Common myeloid progenitor, CD34-positive (primary cell): Measurements from ENCODE around the gene ATP5MK.

ENCODE experiments used
- CTCF ChIA-PET: fragments of 350-600 bp; sonication (Branson Sonifier 250); formaldehyde crosslinking; loops from one replicate; lab custom pipeline; 2021; ENCODE audit warnings: antibody characterized with exemption; lab: Charles Lee
- POLR2A ChIA-PET: fragments of 350-600 bp; sonication (Branson Sonifier 250); formaldehyde crosslinking; loops from one replicate; lab custom pipeline; 2021; ENCODE audit warnings: antibody characterized with exemption; lab: Charles Lee
- DNase-seq, 3 donors: peaks; one replicate each; pipeline versions ENCODE4 v3.0.0 to v3.0.0-alpha.2; 2013
- H3K27ac ChIP-seq, 2 experiments: 1 replicate in 1 of 2; 2 replicates in 1 of 2; pipeline ENCODE4 v1.7.0; 2013; ENCODE audit warnings: inconsistent platforms in 2 of 2, low read length in 2 of 2, mild to moderate bottlenecking in 2 of 2, low read depth in 1 of 2, moderate library complexity in 1 of 2; ENCODE audit not compliant: severe bottlenecking in 2 of 2, insufficient read depth in 1 of 2, poor library complexity in 1 of 2
- H3K27me3 ChIP-seq, 5 experiments: replicated peaks in 2 of 5; 1 replicate in 3 of 5; 2 replicates in 2 of 5; pipeline versions ENCODE4 v1.6.1 to v1.7.0; 2013; ENCODE audit warnings: low read length in 4 of 5, mild to moderate bottlenecking in 2 of 5, moderate library complexity in 2 of 5, inconsistent platforms in 1 of 5; ENCODE audit not compliant: insufficient read depth in 5 of 5, control insufficient read depth in 4 of 5
- H3K36me3 ChIP-seq, 4 experiments: 1 replicate in 2 of 4; 2 replicates in 2 of 4; pipeline versions ENCODE4 v1.6.1 to v1.7.0; 2013; ENCODE audit warnings: low read length in 3 of 4, control low read depth in 1 of 4, mild to moderate bottlenecking in 1 of 4; ENCODE audit not compliant: control insufficient read depth in 4 of 4, insufficient read depth in 4 of 4
- H3K4me1 ChIP-seq, 4 experiments: 1 replicate in 3 of 4; 2 replicates in 1 of 4; pipeline versions ENCODE4 v1.6.1 to v1.7.1; 2013; ENCODE audit warnings: low read length in 3 of 4, mild to moderate bottlenecking in 3 of 4, control low read depth in 1 of 4, inconsistent platforms in 1 of 4, moderate library complexity in 1 of 4; ENCODE audit not compliant: control insufficient read depth in 4 of 4, insufficient read depth in 4 of 4; ENCODE audit errors: control extremely low read depth in 1 of 4
- H3K4me3 ChIP-seq, 7 experiments: 1 replicate in 4 of 7; 2 replicates in 3 of 7; pipeline versions ENCODE4 v1.5.1 to v1.7.0; 2013; ENCODE audit warnings: mild to moderate bottlenecking in 7 of 7, low read length in 6 of 7, moderate library complexity in 6 of 7, inconsistent platforms in 2 of 7, low read depth in 2 of 7, control low read depth in 1 of 7; ENCODE audit not compliant: insufficient read depth in 4 of 7, control insufficient read depth in 1 of 7; ENCODE audit errors: extremely low read depth in 1 of 7
- H3K9me3 ChIP-seq, 5 experiments: 1 replicate in 4 of 5; 2 replicates in 1 of 5; pipeline versions ENCODE4 v1.6.1 to v1.7.1; 2013; ENCODE audit warnings: low read length in 4 of 5, mild to moderate bottlenecking in 2 of 5, inconsistent platforms in 1 of 5, low read depth in 1 of 5, moderate library complexity in 1 of 5; ENCODE audit not compliant: control insufficient read depth in 4 of 5, insufficient read depth in 2 of 5; ENCODE audit errors: control extremely low read depth in 1 of 5
- WGBS: methylation state at CpG from one replicate; pipeline ENCODE4 v1.1.5; 2013; ENCODE audit not compliant: insufficient coverage; 5-methylcytosine and 5-hydroxymethylcytosine counted together

Gene ATP5MK

GRCh38 chr10:103415581-103415980, 19.3 kb upstream of the ATP5MK start:
- CTCF ChIA-PET: interaction anchor here (1.1 to 12.1 kb wide), 16 partner anchors 9 to 177 kb away, joined by 3 to 157 read pairs (median 6); partner anchors contain the start of genes CALHM3 and NEURL1
- H3K27ac ChIP-seq: no peak overlapping the region
- H3K4me1 ChIP-seq: no peaks in the 10 kb centered on the region
- no peaks in the 10 kb centered on the region for H3K27me3 ChIP-seq
- H3K4me3 ChIP-seq: no peak overlapping the region
- H3K9me3 ChIP-seq: no peaks in the 10 kb centered on the region
- DNase-seq: no peak
- 95% methylated on average over 8 of the region's 8 CpGs for WGBS
- POLR2A ChIA-PET: interaction anchor here (0.8 to 1.1 kb wide), 2 partner anchors 61 to 89 kb away, joined by 3 to 7 read pairs; no protein-coding TSS in a partner anchor
- peaks cover 30 to 90% (median 75%) of the 10 kb centered on the region in 4 experiments for H3K36me3 ChIP-seq

GRCh38 chr10:103413564-103413963, 17.3 kb upstream of the ATP5MK start:
- no peaks in the 10 kb centered on the region for H3K9me3 ChIP-seq
- 100% methylated on average over 1 of the region's 2 CpGs for WGBS
- H3K4me1 ChIP-seq: no peaks in the 10 kb centered on the region
- DNase-seq: no peak
- no peak overlapping the region for H3K27ac ChIP-seq
- H3K27me3 ChIP-seq: no peaks in the 10 kb centered on the region
- ChIA-PET CTCF (interaction anchor here (1.3 to 12.1 kb wide), 4 partner anchors 38 to 77 kb away, joined by 3 to 157 read pairs (median 114); partner anchors contain the start of genes CALHM3 and NEURL1), POLR2A (no interaction called here)
- H3K36me3 ChIP-seq: peaks cover 28 to 89% (median 69%) of the 10 kb centered on the region in 4 experiments
- H3K4me3 ChIP-seq: no peak overlapping the region

- no peaks in the 10 kb centered on the region for H3K27me3 ChIP-seq
- H3K36me3 ChIP-seq: peaks cover 8 to 42% (median 30%) of the 10 kb centered on the region in 4 experiments
- WGBS: 84% methylated on average over 13 of the region's 19 CpGs
- no peaks in the 10 kb centered on the region for H3K9me3 ChIP-seq
- H3K4me1 ChIP-seq: peaks cover 11 to 36% (median 26%) of the 10 kb centered on the region in 4 experiments
- peak overlapping the region; percentile 61 to 92 for H3K27ac ChIP-seq
- peak overlapping the region in 6 of 7 experiments; percentile 52 to 97 (median 92) for H3K4me3 ChIP-seq
- peak in 2 of 3 donors; percentile 4 to 9 for DNase-seq
- CTCF ChIA-PET: interaction anchor here (1.2 to 1.7 kb wide), 2 partner anchors 19 to 20 kb away, joined by 3 to 5 read pairs; no protein-coding TSS in a partner anchor
- POLR2A ChIA-PET: no interaction called here
Measured at GRCh38 chr10:103397191-103397825, 1.0 kb upstream of the ATP5MK start.

- DNase-seq: no peak
- CTCF ChIA-PET: interaction anchor here (1.7 kb wide), 1 partner anchor 21 kb away, joined by 3 read pairs; no protein-coding TSS in a partner anchor
- Histone ChIP-seq H3K4me1 (peaks cover 11 to 36% (median 26%) of the 10 kb centered on the region in 4 experiments), H3K27ac (peak overlapping the region; percentile 61 to 92), H3K9me3 (no peaks in the 10 kb centered on the region), H3K27me3 (no peaks in the 10 kb centered on the region), H3K36me3 (peaks cover 8 to 42% (median 29%) of the 10 kb centered on the region in 4 experiments), H3K4me3 (peak overlapping the region; percentile 50 to 97 (median 90))
- POLR2A ChIA-PET: interaction anchor here (1.0 kb wide), 1 partner anchor 28 kb away, joined by 3 read pairs; no protein-coding TSS in a partner anchor
- WGBS: 0% methylated on average over 4 of the region's 8 CpGs
Measured at GRCh38 chr10:103396789-103397087, 463 bp upstream of the ATP5MK start.

- H3K4me3 ChIP-seq: peak overlapping the region; percentile 50 to 97 (median 90)
- WGBS: 0% methylated on average over 10 of the region's 11 CpGs
- H3K4me1 ChIP-seq: peaks cover 11 to 36% (median 26%) of the 10 kb centered on the region in 4 experiments
- ChIA-PET CTCF (interaction anchor here (0.9 to 1.7 kb wide), 4 partner anchors 11 to 27 kb away, joined by 3 to 5 read pairs (median 3); no protein-coding TSS in a partner anchor), POLR2A (interaction anchor here (0.6 to 1.0 kb wide), 3 partner anchors 27 to 201 kb away, joined by 3 read pairs; no protein-coding TSS in a partner anchor)
- peaks cover 7 to 42% (median 33%) of the 10 kb centered on the region in 4 experiments for H3K36me3 ChIP-seq
- no peak for DNase-seq
- H3K27me3 ChIP-seq: no peaks in the 10 kb centered on the region
- no peaks in the 10 kb centered on the region for H3K9me3 ChIP-seq
- H3K27ac ChIP-seq: peak overlapping the region; percentile 78 to 92
Measured at GRCh38 chr10:103395754-103396066, 565 bp downstream of the ATP5MK start.

GRCh38 chr10:103394180-103394579, 2.1 kb downstream of the ATP5MK start:
- no peaks in the 10 kb centered on the region for H3K27me3 ChIP-seq
- peak overlapping the region in 1 of 2 experiments; percentile 21 for H3K27ac ChIP-seq
- peak in 2 of 3 donors; percentile 9 to 21 for DNase-seq
- WGBS: 96% methylated on average over 14 of the region's 14 CpGs
- POLR2A ChIA-PET: no interaction called here
- H3K4me3 ChIP-seq: peak overlapping the region in 1 of 7 experiments; percentile 9
- H3K36me3 ChIP-seq: peaks cover 7 to 38% (median 31%) of the 10 kb centered on the region in 4 experiments
- H3K4me1 ChIP-seq: peaks cover 11 to 36% (median 26%) of the 10 kb centered on the region in 4 experiments
- CTCF ChIA-PET: no interaction called here
- no peaks in the 10 kb centered on the region for H3K9me3 ChIP-seq

GRCh38 chr10:103382769-103383168, 13.5 kb downstream of the ATP5MK start:
- Histone ChIP-seq H3K27me3 (no peaks in the 10 kb centered on the region), H3K4me3 (no peak overlapping the region), H3K9me3 (no peaks in the 10 kb centered on the region), H3K27ac (no peak overlapping the region), H3K36me3 (peaks cover 7 to 40% (median 24%) of the 10 kb centered on the region in 4 experiments), H3K4me1 (no peaks in the 10 kb centered on the region)
- no peak for DNase-seq
- ChIA-PET CTCF (interaction anchor here (2.0 kb wide), 1 partner anchor 13 kb away, joined by 5 read pairs; the partner anchor contains the start of gene ATP5MK), POLR2A (no interaction called here)
- 100% methylated on average over 1 of the region's 5 CpGs for WGBS
